HG03432 (cell line): Measurements from ENCODE around the gene SDK1.
"Not testable (repeated sequence)": the region's sequence is repeated elsewhere in the genome, so short reads cannot be mapped to it uniquely, and the experiment has no call there.

Source experiments
- ATAC-seq: cut with Tn5 transposase; IDR thresholded peaks from one replicate; pipeline ENCODE4 v1.9.1; 2021; ENCODE audit warnings: mild to moderate bottlenecking, moderate library complexity; ENCODE audit not compliant: unreplicated experiment

SDK1 gene

GRCh38 chr7:3573151-3573550, 272.1 kb downstream of the SDK1 start:
- no peak for ATAC-seq

GRCh38 chr7:3574386-3574785, 273.3 kb downstream of the SDK1 start:
- no peak for ATAC-seq

- ATAC-seq = no peak
Measured at GRCh38 chr7:3575753-3576531, 274.9 kb downstream of the SDK1 start.

GRCh38 chr7:3578399-3578798, 277.3 kb downstream of the SDK1 start:
- no peak for ATAC-seq

GRCh38 chr7:3579638-3580219, 278.7 kb downstream of the SDK1 start:
- ATAC-seq = no peak

- ATAC-seq = not testable (repeated sequence)
Measured at GRCh38 chr7:3582145-3582544, 281.1 kb downstream of the SDK1 start.

- ATAC-seq = no peak
Measured at GRCh38 chr7:3585826-3586225, 284.8 kb downstream of the SDK1 start.

GRCh38 chr7:3588341-3588740, 287.3 kb downstream of the SDK1 start:
- no peak for ATAC-seq

GRCh38 chr7:3589752-3590151, 288.7 kb downstream of the SDK1 start:
- ATAC-seq = no peak

GRCh38 chr7:3591219-3591618, 290.2 kb downstream of the SDK1 start:
- ATAC-seq = no peak

- ATAC-seq = no peak
Measured at GRCh38 chr7:3591944-3592343, 290.9 kb downstream of the SDK1 start.

- ATAC-seq = no peak
Measured at GRCh38 chr7:3592401-3593134, 291.5 kb downstream of the SDK1 start.

- ATAC-seq = no peak
Measured at GRCh38 chr7:3594901-3595300, 293.8 kb downstream of the SDK1 start.

GRCh38 chr7:3598854-3599253, 297.8 kb downstream of the SDK1 start:
- ATAC-seq = no peak

GRCh38 chr7:3605222-3605621, 304.2 kb downstream of the SDK1 start:
- no peak for ATAC-seq

GRCh38 chr7:3606436-3606835, 305.4 kb downstream of the SDK1 start:
- no peak for ATAC-seq

- ATAC-seq = no peak
Measured at GRCh38 chr7:3607847-3608246, 306.8 kb downstream of the SDK1 start.

GRCh38 chr7:3616306-3616705, 315.3 kb downstream of the SDK1 start:
- ATAC-seq = no peak

GRCh38 chr7:3630081-3630480, 329.0 kb downstream of the SDK1 start:
- ATAC-seq = no peak

GRCh38 chr7:3634396-3634795, 333.3 kb downstream of the SDK1 start:
- no peak for ATAC-seq

GRCh38 chr7:3636131-3636860, 335.2 kb downstream of the SDK1 start:
- ATAC-seq = no peak
